Fibroblast of skin of back (primary cell): ENCODE data around the gene MT1A. TPM values are rescaled to one million over a fixed set of nuclear protein-coding genes. Genes with fewer than 3 reads are reported as not detected.

Source experiments
- DNase-seq: peaks from one replicate; pipeline ENCODE4 v3.0.0-alpha.2; 2013
- polyA plus RNA-seq, 2 experiments: library from polyadenylated mRNA; unstranded; fragments of 120-200 nt; gene quantifications; one replicate each; pipeline ENCODE4 v1.2.1, GENCODE V29; 2013; ENCODE audit not compliant: insufficient read length in 2 of 2

Gene MT1A
- 0.40 TPM for polyA plus RNA-seq (2013, experiment 1 of 2; ENCODE audit: insufficient read length)
- not detected for polyA plus RNA-seq (2013, experiment 2 of 2; ENCODE audit: insufficient read length)

DNA sequence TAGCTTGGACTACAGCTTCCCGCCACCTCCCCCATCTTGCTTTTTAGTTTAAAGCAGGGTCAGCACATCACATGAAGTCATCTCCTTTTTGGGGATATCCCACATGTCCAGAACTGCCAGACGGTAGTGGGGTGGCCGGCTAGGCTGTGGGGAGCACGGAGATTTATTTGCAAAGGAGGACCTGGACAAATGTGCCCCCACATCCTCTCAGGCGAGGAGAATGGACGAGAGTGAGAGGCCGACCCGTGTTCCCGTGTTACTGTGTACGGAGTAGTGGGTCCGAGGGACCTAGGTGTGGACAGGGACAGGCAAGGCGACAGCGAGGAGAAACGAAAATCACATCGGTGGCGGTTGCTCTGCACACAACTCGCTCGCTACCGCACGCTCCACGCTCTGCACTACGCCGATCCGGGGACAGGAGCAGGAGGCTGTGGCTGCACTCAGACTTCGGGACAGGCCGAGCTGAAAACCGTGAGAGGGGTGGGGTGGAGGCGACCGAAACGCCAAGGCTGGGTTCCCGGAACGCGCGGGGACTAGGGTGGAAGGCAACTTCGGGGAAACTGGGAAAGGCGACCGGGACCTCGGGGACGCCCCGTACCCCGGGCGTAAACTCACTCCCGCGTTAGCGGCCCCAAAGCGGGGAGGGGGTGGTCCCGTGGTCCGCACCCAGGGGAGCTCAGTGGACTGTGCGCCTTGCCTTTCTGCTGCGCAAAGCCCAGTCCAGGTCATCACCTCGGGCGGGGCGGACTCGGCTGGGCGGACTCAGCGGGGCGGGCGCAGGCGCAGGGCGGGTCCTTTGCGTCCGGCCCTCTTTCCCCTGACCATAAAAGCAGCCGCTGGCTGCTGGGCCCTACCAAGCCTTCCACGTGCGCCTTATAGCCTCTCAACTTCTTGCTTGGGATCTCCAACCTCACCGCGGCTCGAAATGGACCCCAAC, at the start of gene MT1A:
Gene MT1A (plus strand): TSS at position 853 of the 937 bp plus-strand sequence. CDS start 73 bp downstream, at position 926.
- no peak for DNase-seq

DNA sequence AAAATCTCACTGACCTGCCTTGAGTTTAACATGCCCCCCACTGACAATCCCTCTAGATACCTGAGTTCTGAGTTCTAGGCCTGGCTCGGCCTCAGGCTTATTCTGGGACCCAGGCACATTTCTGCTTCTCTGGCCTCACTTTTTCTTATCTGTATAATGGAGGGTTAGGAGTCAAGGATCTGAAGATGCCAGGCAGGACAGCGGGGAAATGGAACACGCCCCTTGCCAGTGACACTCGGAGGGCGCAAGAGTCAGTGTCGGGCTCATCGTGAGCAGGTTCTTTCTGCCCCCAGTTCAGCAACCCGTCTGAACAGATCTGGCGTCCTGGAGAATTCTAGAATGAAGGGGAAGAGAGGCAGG, 49.7 kb upstream of the MT1A start:
- no peak for DNase-seq

DNA sequence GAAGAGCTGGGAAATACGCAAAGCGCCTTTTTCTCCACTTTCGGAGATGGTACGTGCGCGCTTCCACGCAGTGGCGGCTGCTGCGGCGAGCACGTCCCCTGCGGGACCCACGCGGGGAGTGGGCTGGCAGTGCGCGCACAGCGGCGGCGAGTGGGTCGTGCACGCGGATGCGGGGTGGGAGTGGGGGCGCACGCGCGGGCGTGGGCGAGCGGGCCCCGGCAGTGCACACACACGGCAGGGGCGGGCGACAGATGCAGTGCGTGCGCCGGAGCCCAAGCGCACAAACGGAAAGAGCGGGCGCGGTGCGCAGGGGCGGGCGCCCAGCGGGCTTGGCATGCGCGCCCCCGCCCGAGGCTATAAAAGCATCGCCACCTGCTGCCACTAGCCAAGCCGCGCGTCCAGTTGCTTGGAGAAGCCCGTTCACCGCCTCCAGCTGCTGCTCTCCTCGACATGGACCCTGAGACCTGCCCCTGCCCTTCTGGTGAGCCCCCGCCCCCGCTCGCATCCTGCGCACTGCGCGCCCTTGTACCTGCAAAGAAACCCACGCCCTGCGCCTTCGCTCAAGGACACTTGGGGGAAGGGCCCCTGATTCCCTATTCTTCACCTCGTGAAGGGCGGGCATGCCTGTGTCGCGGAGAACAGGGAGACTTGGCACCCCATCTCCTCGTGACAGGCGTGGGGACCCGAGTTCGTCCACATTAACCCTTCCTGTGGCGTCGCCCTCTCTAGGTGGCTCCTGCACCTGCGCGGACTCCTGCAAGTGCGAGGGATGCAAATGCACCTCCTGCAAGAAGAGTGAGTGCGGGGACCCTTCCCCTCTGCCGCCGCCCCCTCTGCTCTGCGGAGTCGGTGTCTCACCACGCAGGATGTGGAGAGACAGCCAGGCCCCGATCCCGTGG, 49.1 kb upstream of the MT1A start, which contains the start of gene MT3:
Gene MT3 (plus strand): TSS at position 388 of the 899 bp plus-strand sequence. CDS start 63 bp downstream, at position 451.
- DNase-seq: peak; percentile 21

DNA sequence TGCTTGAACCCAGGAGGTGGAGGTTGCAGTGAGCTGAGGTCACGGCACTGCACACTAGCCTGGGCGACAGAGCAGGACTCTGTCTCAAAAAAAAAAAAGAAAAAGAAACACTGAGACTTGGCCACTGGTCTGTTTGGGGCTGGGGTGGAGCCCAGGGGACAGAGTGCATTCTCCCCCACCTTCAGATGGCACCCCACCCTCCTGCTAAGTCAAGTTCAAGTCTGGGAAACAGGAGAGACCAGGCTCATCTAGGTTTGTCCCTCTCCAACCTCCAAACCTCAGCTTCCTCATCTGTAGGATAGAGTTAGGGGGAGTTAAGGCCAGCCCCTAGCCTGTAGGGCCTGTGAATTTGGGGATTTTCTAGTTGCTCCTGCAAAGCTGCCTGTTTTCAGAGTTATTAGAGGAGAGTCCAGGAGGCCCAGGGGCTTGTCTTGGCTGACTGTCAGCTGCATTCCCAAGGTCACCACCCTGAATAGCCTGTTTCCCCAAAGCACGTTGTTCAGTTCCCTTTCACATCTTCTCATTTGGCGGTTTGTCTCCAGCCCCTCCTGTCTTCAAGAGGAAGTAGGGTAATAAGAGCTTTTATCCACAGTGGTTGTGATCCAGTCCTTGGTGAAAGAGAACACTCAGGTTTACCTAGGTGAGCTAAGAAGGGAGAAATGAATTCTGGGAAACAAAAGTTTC, 46.9 kb upstream of the MT1A start:
- no peak for DNase-seq

DNA sequence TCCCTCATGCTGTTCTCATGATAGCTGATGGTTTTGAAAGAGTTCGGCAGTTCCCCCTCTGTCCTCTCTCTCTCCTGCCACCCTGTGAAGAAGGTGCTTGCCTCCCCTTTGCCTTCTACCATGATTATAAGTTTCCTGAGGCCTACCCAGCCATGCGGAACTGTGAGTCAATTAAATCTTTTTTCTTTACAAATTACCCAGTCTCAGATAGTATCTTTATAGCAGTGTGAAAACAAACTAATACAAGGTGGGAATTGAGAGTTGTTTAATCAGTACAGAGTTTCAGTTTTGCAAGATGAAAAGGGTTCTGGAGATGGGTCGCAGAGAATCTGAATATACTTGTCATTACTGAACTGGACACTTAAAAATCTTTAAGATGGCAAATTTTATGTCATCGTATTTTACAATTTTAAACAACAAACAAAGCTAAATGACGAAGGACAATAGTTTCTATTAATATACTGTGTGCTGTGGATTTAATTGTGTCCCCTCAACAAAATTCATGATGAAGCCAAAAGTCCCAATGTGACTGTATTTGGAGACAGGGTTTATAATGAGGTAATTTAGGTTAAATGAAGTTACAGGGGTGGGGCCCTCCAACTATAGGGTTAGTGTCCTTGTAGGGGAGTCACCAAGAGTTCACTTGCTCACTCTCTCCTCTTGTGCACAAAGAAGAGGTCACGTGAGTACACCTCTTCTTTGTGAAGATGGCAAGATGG, 44.7 kb upstream of the MT1A start:
- no peak for DNase-seq

DNA sequence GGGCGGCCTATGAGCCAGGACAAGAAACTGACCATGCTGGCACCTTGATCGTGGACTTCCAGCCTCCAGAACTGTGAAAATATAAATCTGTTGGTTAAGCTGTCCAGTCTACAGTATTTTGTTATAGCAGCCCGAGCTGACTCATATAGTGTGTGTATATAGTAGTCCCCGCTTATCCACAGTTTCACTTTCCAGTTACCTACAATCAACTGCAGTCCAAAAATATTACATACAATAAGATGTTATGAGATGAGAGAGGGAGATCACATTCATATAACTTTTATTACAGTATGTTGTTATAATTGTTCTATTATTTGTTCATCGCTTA, 44.2 kb upstream of the MT1A start:
- DNase-seq: no peak

DNA sequence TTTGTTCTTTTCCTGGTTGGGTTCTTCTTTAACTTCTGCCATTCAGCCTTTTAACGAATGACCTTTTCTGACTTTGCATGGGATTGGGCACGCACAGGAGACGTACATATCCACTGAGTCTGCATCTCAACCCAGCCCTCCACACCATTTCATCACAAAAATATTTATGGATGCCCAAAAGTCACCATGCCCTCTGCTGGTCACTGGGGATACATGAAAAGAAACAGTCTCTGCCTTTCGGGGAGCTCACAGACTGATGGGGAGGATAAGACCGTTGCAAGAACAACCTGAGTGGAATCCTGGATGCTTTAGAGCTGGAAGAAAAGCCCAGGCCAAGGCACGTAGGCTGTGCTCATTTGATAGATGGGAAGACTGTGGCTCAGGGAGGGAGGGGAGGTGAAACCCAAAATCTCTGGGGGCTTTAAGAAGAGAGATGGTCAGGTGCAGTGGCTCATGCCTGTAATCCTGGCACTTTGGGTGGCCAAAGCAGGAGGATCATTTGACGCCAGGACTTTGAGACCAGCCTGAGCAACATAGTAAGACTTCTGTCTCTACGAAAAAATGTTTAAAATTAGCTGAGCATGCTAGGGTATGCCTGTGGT, 38.0 kb upstream of the MT1A start:
- peak; percentile 68 for DNase-seq

DNA sequence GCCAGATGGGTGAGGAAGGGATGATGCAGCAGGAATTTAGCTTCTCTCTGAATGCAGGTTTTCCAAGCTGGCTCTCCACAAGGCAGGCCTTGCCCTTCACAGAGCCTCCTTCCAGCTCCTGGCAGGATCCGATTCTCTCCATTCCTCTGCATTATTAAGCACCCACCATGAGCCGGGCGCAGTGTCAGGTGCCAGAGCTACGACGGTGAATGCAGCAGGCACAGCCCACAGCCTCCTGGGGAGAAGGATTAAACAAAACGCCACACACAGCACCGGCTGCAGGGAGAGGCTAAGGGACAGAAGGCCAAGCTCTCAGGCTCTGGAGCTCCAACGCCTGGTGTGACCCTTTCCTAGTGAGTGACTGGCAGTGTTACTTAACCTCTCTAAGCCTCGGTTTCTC, 37.1 kb upstream of the MT1A start:
- DNase-seq: no peak

DNA sequence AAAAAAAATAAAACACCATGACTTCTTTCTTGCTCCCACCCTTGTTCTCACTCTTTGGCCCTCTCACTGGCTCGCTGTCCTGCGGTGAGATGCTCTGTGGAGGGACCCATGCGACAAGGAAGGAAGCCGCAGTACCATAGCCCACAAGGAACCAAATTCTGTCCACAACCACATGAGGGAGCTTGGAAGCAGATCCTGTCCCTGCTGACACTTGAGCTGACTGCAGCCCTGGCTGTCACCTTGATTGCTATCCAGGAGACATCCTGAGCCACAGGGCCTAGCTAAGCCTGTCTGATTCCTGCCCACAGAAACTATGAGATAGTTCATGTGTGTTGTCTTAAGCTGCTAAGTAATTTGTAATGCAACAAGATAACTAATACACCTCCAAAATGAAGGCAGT, 34.9 kb upstream of the MT1A start:
- peak; percentile 60 for DNase-seq

DNA sequence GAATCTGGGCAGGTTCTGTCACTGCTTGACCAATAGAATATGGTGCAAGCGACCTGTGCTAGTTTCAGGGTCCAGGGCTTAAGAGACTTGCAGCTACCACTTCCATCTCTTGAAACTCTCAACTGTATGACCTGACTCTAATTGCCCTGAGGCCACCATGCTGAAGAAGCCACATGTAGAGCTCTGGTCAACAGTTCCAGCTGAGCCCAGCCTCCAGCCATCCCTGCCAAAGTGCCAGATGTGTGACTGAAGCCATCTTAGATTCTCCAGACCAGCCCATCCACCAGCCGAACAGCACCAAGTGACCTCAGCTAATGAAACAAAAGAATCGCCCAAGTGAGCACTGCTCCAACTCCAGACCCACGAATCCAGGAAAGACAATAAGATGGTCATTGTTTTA, 33.5 kb upstream of the MT1A start:
- no peak for DNase-seq

DNA sequence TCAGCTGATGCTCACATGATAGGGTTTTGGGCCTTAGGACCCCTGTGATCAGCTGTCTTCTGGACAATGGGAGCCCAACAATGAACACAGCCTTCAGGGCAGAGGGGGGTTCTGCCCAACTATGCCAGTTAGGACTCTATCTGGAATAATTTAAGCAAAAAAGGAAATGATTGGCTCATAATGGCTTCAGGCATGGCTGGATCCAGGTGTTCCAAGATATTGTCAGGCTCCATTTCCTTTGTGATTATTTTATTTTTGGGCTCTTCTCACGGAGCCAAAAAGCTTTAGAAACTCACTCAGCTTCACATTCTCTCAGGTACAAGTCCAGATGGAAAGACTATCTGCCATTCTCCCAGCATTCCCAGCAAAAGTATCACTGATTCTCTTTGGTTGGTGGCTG, 33.0 kb upstream of the MT1A start:
- DNase-seq: no peak

DNA sequence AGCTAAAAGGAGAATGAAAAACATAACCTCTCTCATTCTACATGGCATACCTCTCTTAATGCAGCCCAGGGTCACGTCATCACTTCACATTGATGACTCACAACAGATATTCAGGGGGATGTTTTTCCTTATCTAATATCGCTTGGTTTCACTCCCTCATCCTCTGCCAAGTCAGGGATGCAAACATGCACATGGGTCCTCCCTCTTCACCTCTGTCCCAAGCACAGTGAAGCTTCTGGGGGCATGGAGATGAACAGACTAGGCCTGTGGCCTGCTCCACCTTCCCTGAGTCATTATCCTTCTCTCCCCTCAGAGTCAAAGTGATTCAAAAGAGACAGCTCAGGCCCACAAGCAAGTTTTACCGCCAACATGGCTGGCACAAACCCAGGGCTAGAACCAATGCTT, 32.4 kb upstream of the MT1A start:
- DNase-seq: peak; percentile 68

DNA sequence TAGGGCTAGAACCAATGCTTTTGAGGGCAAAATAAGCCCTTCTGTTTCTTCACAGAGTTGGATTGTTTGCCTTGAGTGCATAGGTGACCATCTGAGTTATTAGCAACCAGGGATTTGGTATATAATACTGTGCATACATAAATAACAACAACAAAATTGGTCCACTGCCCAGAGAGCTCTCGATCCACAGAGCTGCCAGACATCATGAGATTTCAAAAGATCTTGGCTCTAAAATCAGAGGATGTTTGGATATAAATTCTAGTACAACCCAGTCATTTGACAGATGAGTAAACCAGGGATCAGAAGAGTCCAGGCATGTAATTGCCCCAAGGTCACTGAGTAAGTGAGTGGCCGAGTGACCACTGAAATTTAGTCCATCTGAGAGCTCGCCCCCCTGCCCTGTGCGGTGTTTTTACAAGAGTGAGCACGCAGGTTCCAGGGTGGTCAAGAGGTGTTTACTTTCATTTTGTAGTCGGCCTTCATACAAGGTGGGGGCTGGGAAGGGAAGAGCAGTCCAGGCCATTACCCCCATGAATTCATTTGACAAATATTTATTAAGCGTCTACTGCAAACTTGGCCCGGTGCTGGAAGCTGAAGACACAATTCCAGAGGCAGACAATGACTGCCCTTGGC, 31.9 kb upstream of the MT1A start:
- peak; percentile 40 for DNase-seq

DNA sequence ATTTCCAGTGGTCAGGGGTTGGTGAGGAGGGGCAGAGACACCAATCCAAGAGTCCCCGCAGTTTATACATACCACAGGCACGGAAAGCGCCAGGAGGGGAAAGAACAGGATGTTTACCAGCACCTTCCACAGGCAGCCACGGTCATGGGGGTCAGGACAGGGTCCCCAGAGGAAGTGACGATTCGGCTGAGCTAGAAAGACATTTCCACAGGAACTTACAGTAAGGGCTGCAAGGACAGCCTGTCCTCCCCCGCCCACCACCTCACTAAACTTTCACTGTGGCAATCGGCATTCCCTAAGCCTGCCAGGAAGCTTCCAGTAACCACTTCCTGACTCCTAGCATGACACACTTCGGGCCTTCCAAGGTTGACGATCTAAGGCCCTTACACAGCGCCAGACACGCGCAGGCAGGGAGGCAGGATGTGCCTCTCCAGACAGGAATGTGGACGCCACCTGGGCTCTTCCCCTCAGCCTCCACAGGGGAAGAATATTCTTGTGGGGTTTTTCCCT, 31.3 kb upstream of the MT1A start:
- peak; percentile 97 for DNase-seq

DNA sequence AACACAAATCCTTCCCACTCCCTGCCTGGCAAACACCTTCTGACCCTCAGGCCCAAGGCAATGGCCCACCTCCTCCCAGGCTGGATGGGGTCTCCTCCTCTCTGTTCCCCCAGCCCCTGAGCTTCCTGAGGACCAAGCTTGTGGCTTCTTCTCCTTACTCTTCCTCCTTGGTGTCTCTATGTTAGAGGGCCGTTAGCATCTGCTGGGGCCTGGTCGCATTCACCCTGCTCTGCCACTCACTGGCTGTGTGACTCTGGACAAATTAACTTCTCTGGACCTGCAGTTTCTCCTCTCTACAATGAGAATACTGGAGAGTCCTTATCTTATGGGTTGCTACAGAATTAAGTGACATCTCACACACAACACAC, 30.8 kb upstream of the MT1A start:
- no peak for DNase-seq

DNA sequence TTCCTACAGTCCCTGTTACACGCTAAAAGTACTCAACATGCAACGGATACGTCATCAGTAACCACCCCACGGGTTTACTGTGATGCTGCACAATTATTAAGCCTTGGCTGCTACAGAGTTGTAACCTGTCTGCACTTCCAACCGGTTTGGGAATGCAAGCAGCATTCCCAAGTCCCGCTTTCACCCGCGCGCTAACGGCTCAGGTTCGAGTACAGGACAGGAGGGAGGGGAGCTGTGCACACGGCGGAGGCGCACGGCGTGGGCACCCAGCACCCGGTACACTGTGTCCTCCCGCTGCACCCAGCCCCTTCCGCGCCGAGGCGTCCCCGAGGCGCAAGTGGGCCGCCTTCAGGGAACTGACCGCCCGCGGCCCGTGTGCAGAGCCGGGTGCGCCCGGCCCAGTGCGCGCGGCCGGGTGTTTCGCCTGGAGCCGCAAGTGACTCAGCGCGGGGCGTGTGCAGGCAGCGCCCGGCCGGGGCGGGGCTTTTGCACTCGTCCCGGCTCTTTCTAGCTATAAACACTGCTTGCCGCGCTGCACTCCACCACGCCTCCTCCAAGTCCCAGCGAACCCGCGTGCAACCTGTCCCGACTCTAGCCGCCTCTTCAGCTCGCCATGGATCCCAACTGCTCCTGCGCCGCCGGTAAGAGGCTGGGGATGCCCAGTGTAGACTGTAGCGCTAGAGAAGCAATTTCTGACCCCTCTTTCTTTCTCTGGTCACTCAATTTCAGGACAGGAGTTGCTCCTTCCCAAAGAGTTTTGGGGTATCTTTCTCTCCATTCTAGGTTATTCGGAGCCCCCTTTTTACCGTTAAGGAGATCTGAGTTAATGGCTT, 30.2 kb upstream of the MT1A start, which contains the start of gene MT2A:
Gene MT2A (plus strand): TSS at position 542 of the 833 bp plus-strand sequence. CDS start 72 bp downstream, at position 614.
- peak; percentile 97 for DNase-seq

DNA sequence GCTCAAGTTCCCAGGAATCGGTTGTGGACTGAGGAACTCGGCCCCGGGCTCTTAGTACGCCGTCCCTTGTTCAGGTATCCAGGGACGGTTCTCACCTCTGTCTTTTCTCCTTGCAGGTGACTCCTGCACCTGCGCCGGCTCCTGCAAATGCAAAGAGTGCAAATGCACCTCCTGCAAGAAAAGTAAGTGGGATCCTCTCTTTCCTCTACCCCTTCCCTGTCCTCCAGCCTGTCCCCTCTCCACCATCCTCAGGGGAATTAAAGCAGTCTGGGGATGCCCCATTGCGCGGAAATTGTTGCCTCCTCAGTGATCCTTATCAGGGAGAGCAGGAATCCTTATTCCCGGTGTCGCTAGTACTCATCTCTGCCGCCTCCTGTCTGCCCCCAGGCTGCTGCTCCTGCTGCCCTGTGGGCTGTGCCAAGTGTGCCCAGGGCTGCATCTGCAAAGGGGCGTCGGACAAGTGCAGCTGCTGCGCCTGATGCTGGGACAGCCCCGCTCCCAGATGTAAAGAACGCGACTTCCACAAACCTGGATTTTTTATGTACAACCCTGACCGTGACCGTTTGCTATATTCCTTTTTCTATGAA, 29.5 kb upstream of the MT1A start:
- peak; percentile 19 for DNase-seq

DNA sequence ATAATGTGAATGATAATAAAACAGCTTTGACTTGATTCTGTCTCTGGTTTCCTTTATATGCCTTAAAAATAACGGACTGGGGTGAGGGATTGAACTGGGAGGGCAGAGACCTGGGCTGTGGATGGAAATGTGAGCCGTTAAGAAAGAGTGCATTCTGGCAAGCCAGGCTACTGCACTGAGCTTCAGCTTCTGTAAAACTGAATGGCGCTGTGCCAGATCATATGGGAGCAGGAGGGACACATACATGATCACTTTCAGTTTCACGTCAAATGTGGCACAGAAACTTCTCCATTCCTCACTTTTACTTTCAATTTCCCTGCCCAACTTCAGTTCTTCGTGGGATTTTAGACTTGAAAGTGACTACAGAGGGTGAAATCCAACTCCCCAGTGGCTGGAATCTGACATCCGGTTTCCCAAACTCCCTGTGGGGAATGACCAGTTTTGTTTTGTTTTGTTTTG, 29.0 kb upstream of the MT1A start:
- peak; percentile 93 for DNase-seq

DNA sequence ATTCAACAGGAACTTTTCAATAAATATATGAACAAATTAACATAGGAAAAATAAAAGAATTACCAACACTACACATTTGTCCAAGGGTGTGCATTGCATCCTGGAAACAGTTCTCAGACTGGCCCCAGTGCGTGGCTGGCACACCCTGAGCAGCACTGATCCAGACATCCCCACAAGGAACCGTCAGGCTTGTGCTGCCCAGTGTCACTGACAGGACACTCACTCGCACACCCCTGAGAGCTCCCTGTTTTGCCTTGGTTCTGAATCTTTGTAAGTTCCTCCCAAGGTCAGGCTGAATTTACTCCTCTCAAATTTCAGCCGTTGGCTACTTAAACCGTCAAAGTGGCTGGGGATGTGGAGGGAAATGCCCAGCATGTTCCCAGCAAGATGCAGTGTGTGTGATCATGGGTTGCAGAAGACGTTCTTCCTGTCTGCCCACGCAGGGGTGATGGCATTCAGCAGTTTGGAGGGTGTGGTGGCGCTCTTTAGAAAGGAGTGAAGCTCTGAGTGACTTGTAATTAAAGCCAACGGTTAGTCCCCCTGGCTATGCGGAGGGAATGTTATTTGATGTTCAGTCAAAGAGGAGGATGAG, 28.4 kb upstream of the MT1A start:
- peak; percentile 83 for DNase-seq
